Neuronal stem cell (in vitro differentiated cells): ENCODE results near the gene GPR171. TPM values are rescaled to one million over a fixed set of nuclear protein-coding genes. Genes with fewer than 3 reads are reported as not detected.
"Not testable (repeated sequence)": the region's sequence is repeated elsewhere in the genome, so short reads cannot be mapped to it uniquely, and the experiment has no call there.

Experiments used
- DNase-seq: peaks from one replicate; pipeline ENCODE4 v3.0.0-alpha.2; 2013; ENCODE audit warnings: low spot score
- H2AFZ ChIP-seq: one replicate; pipeline ENCODE4 v1.6.1; 2013; ENCODE audit warnings: mild to moderate bottlenecking, low read length, inconsistent platforms
- H2AK5ac ChIP-seq: 2 replicates; pipeline ENCODE4 v1.6.1; 2013; ENCODE audit warnings: low read depth, mild to moderate bottlenecking, inconsistent platforms, low read length, moderate library complexity, mixed read lengths
- H2BK120ac ChIP-seq: 2 replicates; pipeline ENCODE4 v1.6.1; 2013; ENCODE audit warnings: low read depth, mild to moderate bottlenecking, inconsistent platforms, low read length, moderate library complexity, mixed read lengths
- H2BK12ac ChIP-seq: one replicate; pipeline ENCODE4 v1.6.1; 2013; ENCODE audit warnings: low read length, inconsistent platforms
- H2BK15ac ChIP-seq: 2 replicates; pipeline ENCODE4 v1.6.1; 2013; ENCODE audit warnings: mild to moderate bottlenecking, low read length, inconsistent platforms, mixed read lengths
- H2BK5ac ChIP-seq: one replicate; pipeline ENCODE4 v1.6.1; 2013; ENCODE audit warnings: inconsistent platforms, mild to moderate bottlenecking, low read length, moderate library complexity
- H3K14ac ChIP-seq: one replicate; pipeline ENCODE4 v1.6.1; 2013; ENCODE audit warnings: low read length, inconsistent platforms
- H3K18ac ChIP-seq: 2 replicates; pipeline ENCODE4 v1.6.1; 2013; ENCODE audit warnings: low read length, inconsistent platforms
- H3K23ac ChIP-seq: 2 replicates; pipeline ENCODE4 v1.6.1; 2013; ENCODE audit warnings: low read depth, mild to moderate bottlenecking, mixed read lengths, low read length, inconsistent platforms; ENCODE audit not compliant: poor library complexity
- H3K27ac ChIP-seq: replicated peaks from 3 replicates; pipeline ENCODE4 v1.5.1; 2013; ENCODE audit warnings: low read length, inconsistent platforms
- H3K27me3 ChIP-seq, 3 experiments: 2 replicates each; pipeline ENCODE4 v1.6.1; 2013; ENCODE audit warnings: low read length in 3 of 3, mild to moderate bottlenecking in 2 of 3, inconsistent platforms in 1 of 3, low read depth in 1 of 3, mixed read lengths in 1 of 3, moderate library complexity in 1 of 3; ENCODE audit not compliant: control insufficient read depth in 3 of 3, insufficient read depth in 3 of 3
- H3K36me3 ChIP-seq, 2 donors: replicated peaks in 1 of 2; 2 replicates each; pipeline ENCODE4 v1.6.1; 2013; ENCODE audit warnings: low read length in 2 of 2; ENCODE audit not compliant: control insufficient read depth in 2 of 2, insufficient read depth in 2 of 2
- H3K4ac ChIP-seq: 2 replicates; pipeline ENCODE4 v1.6.1; 2013; ENCODE audit warnings: inconsistent platforms, mild to moderate bottlenecking, low read length, moderate library complexity
- H3K4me1 ChIP-seq, 2 donors: 1 replicate in 1 of 2; 2 replicates in 1 of 2; pipeline ENCODE4 v1.6.1; 2013; ENCODE audit warnings: low read length in 2 of 2, low read depth in 1 of 2; ENCODE audit not compliant: control insufficient read depth in 2 of 2, insufficient read depth in 1 of 2
- H3K4me2 ChIP-seq: one replicate; pipeline ENCODE4 v1.6.1; 2013; ENCODE audit warnings: mild to moderate bottlenecking, low read length, inconsistent platforms; ENCODE audit not compliant: insufficient read depth, poor library complexity, severe bottlenecking
- H3K4me3 ChIP-seq, 2 donors: 2 replicates each; pipeline ENCODE4 v1.5.1; 2013; ENCODE audit warnings: low read length in 2 of 2, mild to moderate bottlenecking in 2 of 2, inconsistent platforms in 1 of 2, moderate library complexity in 1 of 2
- H3K79me1 ChIP-seq: one replicate; pipeline ENCODE4 v1.6.1; 2013; ENCODE audit warnings: low read depth, mild to moderate bottlenecking, inconsistent platforms, low read length, moderate library complexity
- H3K9ac ChIP-seq: one replicate; pipeline ENCODE4 v1.6.1; 2013; ENCODE audit warnings: mild to moderate bottlenecking, low read depth, low read length, inconsistent platforms; ENCODE audit not compliant: poor library complexity
- H3K9me3 ChIP-seq, 2 donors: replicated peaks in 1 of 2; 2 replicates each; pipeline versions ENCODE3 to v1.6.1; 2013; ENCODE audit warnings: low read length in 2 of 2, mild to moderate bottlenecking in 2 of 2, inconsistent platforms in 1 of 2, low read depth in 1 of 2, mixed read lengths in 1 of 2, moderate library complexity in 1 of 2; ENCODE audit not compliant: control insufficient read depth in 2 of 2, insufficient read depth in 1 of 2
- H4K8ac ChIP-seq: one replicate; pipeline ENCODE4 v1.6.1; 2013; ENCODE audit warnings: low read depth, mild to moderate bottlenecking, inconsistent platforms, low read length, moderate library complexity
- H4K91ac ChIP-seq: one replicate; pipeline ENCODE4 v1.6.1; 2013; ENCODE audit warnings: low read length, low read depth, mild to moderate bottlenecking, inconsistent platforms; ENCODE audit not compliant: poor library complexity
- WGBS, 2 donors: extraction: QIAGEN DNeasy Blood & Tissue Kit; methylation state at CpG; one replicate each; pipeline ENCODE4 v1.1.7; 2013; ENCODE audit warnings: missing lambda C conversion rate in 2 of 2, mixed read lengths in 1 of 2; ENCODE audit not compliant: insufficient read length in 2 of 2, insufficient replicate concordance in 1 of 2; ENCODE audit errors: extremely low coverage in 2 of 2; 5-methylcytosine and 5-hydroxymethylcytosine counted together
- polyA plus RNA-seq, 2 experiments: library from polyadenylated mRNA; stranded (reverse); fragments of 200-250 nt; gene quantifications; one replicate each; pipeline ENCODE4 v1.2.3, GENCODE V29; 2013

GPR171 gene
- polyA plus RNA-seq (2013, experiment 1 of 2), result not detected
- polyA plus RNA-seq (2013, experiment 2 of 2), result not detected

- Histone ChIP-seq H4K8ac (no peak within 1 kb of the TSS), H2BK12ac (no peak within 1 kb of the TSS), H3K4me3 (no peak within 1 kb of the TSS), H2BK15ac (no peak within 1 kb of the TSS), H3K14ac (no peak within 1 kb of the TSS), H3K4me2 (no peak within 1 kb of the TSS), H3K18ac (no peak within 1 kb of the TSS), H3K9ac (no peak within 1 kb of the TSS), H2BK5ac (no peak within 1 kb of the TSS), H4K91ac (no peak within 1 kb of the TSS), H3K36me3 (peaks cover 3 to 4% of the 10 kb centered on the region in 2 donors), H3K27me3 (no peaks in the 10 kb centered on the region), H2AK5ac (no peak within 1 kb of the TSS), H3K23ac (no peak within 1 kb of the TSS), H2BK120ac (no peak within 1 kb of the TSS), H3K4ac (no peak within 1 kb of the TSS), H3K4me1 (peaks cover 0 to 2% of the 10 kb centered on the region in 2 donors), H3K79me1 (no peaks in the 10 kb centered on the region), H3K27ac (no peak within 1 kb of the TSS), H3K9me3 (no peaks in the 10 kb centered on the region), H2AFZ (no peak within 1 kb of the TSS)
- DNase-seq, result no peak
- no CpG with 5 or more reads among the region's 3 CpGs for WGBS, 2 donors
These were observed at the start of gene GPR171 for GRCh38 chr3:151203051-151203420. Gene GPR171, minus strand, starts transcription at chr3:151203216. Its CDS starts 3,830 bp downstream, at chr3:151199386.

GRCh38 chr3:151248772-151249337 lies 45.8 kb upstream of the GPR171 start:
- no peak overlapping the region for H2BK12ac ChIP-seq
- no peak overlapping the region for H3K18ac ChIP-seq
- H2AK5ac ChIP-seq, result no peak overlapping the region
- no peak overlapping the region for H3K23ac ChIP-seq
- no peak overlapping the region for H2BK5ac ChIP-seq
- H3K9me3 ChIP-seq, result no peaks in the 10 kb centered on the region
- whole genome bisulfite sequencing, 2 donors, result no CpG with 5 or more reads among the region's 3 CpGs
- no peaks in the 10 kb centered on the region for H3K27me3 ChIP-seq
- no peak overlapping the region for H3K4me3 ChIP-seq
- H3K9ac ChIP-seq, result no peak overlapping the region
- H3K27ac ChIP-seq, result no peak overlapping the region
- H3K36me3 ChIP-seq, result no peaks in the 10 kb centered on the region
- no peak overlapping the region for H3K4ac ChIP-seq
- DNase-seq, result no peak
- H4K8ac ChIP-seq, result no peak overlapping the region
- H3K4me1 ChIP-seq, result no peaks in the 10 kb centered on the region
- H2BK120ac ChIP-seq, result no peak overlapping the region
- H2AFZ ChIP-seq, result no peak overlapping the region
- H3K4me2 ChIP-seq, result no peak overlapping the region
- H3K14ac ChIP-seq, result no peak overlapping the region
- H4K91ac ChIP-seq, result no peak overlapping the region
- no peaks in the 10 kb centered on the region for H3K79me1 ChIP-seq
- no peak overlapping the region for H2BK15ac ChIP-seq

- not testable (repeated sequence) for H2BK12ac ChIP-seq, H3K9ac ChIP-seq, H3K18ac ChIP-seq, H2BK5ac ChIP-seq, H3K27ac ChIP-seq, H4K8ac ChIP-seq, H3K4ac ChIP-seq, H2AK5ac ChIP-seq, H3K9me3 ChIP-seq, H3K4me1 ChIP-seq, H4K91ac ChIP-seq, H3K4me3 ChIP-seq, H3K36me3 ChIP-seq, H2AFZ ChIP-seq, H3K23ac ChIP-seq, H3K79me1 ChIP-seq, H2BK120ac ChIP-seq, H3K27me3 ChIP-seq, H3K4me2 ChIP-seq, H2BK15ac ChIP-seq, DNase-seq, H3K14ac ChIP-seq
- no CpG with 5 or more reads among the region's 18 CpGs for WGBS, 2 donors
These were observed 39.0 kb upstream of the GPR171 start for GRCh38 chr3:151242006-151242405.

GRCh38 chr3:151236736-151237135 lies 33.7 kb upstream of the GPR171 start:
- Histone ChIP-seq H2BK5ac (no peak overlapping the region), H3K4me2 (no peak overlapping the region), H2AK5ac (no peak overlapping the region), H4K91ac (no peak overlapping the region), H3K23ac (no peak overlapping the region), H3K4ac (no peak overlapping the region), H2BK12ac (no peak overlapping the region), H2BK15ac (no peak overlapping the region), H3K4me1 (no peaks in the 10 kb centered on the region), H3K27me3 (no peaks in the 10 kb centered on the region), H3K27ac (no peak overlapping the region), H3K9ac (no peak overlapping the region), H4K8ac (no peak overlapping the region), H2BK120ac (no peak overlapping the region), H3K79me1 (no peaks in the 10 kb centered on the region), H3K14ac (no peak overlapping the region), H3K36me3 (no peaks in the 10 kb centered on the region), H3K9me3 (no peaks in the 10 kb centered on the region), H2AFZ (no peak overlapping the region), H3K4me3 (no peak overlapping the region), H3K18ac (no peak overlapping the region)
- DNase-seq, result no peak
- WGBS, 2 donors, result no CpG with 5 or more reads among the region's 7 CpGs
